H1 (cell line): ENCODE results near the gene HLF. TPM values are rescaled to one million over a fixed set of nuclear protein-coding genes. Genes with fewer than 3 reads are reported as not detected.

Experiments
- CBX5 ChIP-seq: fragments of 300-800, 300-1000 bp; sonication (generic); IDR thresholded peaks from 2 replicates; pipeline ENCODE4 v1.7.1; 2016; ENCODE audit warnings: antibody characterized with exemption, low read length, low read depth
- PHF8 ChIP-seq: fragments of 200-600 bp; sonication (generic); conservative IDR thresholded peaks from 2 replicates; pipeline ENCODE4 v1.7.1; 2012; ENCODE audit warnings: low read depth, mild to moderate bottlenecking, inconsistent platforms, low read length, moderate library complexity
- POU5F1 ChIP-seq: IDR thresholded peaks from 2 replicates; pipeline ENCODE4 v1.6.1; 2011; ENCODE audit warnings: low read depth, mild to moderate bottlenecking, low read length, moderate library complexity
- SIN3A ChIP-seq, 2 experiments: IDR thresholded peaks in 1 of 2; conservative IDR thresholded peaks in 1 of 2; 2 replicates each; pipeline ENCODE4 v1.6.1; 2011 to 2012; ENCODE audit warnings: low read length in 2 of 2, improper control_type of control experiment in 1 of 2, low read depth in 1 of 2, mild to moderate bottlenecking in 1 of 2
- polyA plus RNA-seq, 7 experiments: library from polyadenylated mRNA; depleted of rRNA in 3 of 7; stranded (reverse) in 5 of 7; unstranded in 2 of 7; fragments of >200 nt in 5 of 7; fragments of 200-250 nt in 2 of 7; gene quantifications; 1 replicate in 5 of 7; 2 replicates in 1 of 7; 4 replicates in 1 of 7; pipeline versions ENCODE4 v1.2.1 to v1.2.3, GENCODE V29; 2011 to 2013; ENCODE audit warnings: missing spikeins in 2 of 7, mixed read lengths in 2 of 7
- total RNA-seq: library from RNA; stranded (reverse); fragmentation: NEBNext Ultra II Directional; extraction: Animal tissue kit (Norgen Biotek cat#: 25700); gene quantifications from 2 replicates; pipeline ENCODE4 v1.2.1, GENCODE V29; 2021

The HLF gene
- total and polyA plus RNA-seq, 2 of the 8 experiments (the other 6 are each of a cell fraction or from before 2014, with no cell fraction given): 0.39 to 0.60 TPM

GRCh38 chr17:55347341-55347740 is 82.6 kb downstream of the HLF start (continued):
- TF ChIP-seq POU5F1 (no peak), CBX5 (no peak), SIN3A (conservative IDR thresholded peaks at IDR 0.05 in 1 of 2, IDR thresholded peaks at IDR 0.05 in 1 of 2; ENCODE audit: low read depth in 1 of 2, low read length in 2 of 2) (no peak), PHF8 (no peak)
